ENCODE results near the gene SLC7A8. TPM values are rescaled to one million over a fixed set of nuclear protein-coding genes. Genes with fewer than 3 reads are reported as not detected.
"Not testable (repeated sequence)": the region's sequence is repeated elsewhere in the genome, so short reads cannot be mapped to it uniquely, and the experiment has no call there.

The SLC7A8 gene
- total and polyA plus RNA-seq, 4 donors, result 2.6 to 9.8 (median 5.4) TPM

DNA sequence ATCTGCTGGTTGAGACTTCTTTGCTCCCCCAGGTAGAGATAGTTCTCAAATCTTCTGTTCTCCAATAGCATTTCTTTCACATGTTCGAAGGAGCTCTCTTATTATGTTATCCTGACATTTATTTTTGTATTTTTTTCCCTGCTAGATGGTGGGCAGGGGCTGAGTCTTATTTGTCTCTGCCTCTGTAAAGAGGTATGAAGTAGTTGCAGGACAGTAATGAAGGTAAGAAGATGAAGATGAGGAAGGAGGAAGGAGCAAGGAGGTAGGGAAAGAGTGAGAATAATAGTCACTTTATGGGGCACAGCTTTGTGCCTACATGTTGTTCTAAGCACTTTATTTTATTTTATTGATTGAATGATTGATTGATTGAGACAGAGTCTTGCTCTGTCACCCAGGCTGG lies 73.7 kb downstream of the SLC7A8 start:
- Histone ChIP-seq H3K4me3 (ENCODE audit: low read depth in 1 of 3, low read length in 3 of 3) (no peak overlapping the region), H3K36me3 (ENCODE audit: control insufficient read depth in 4 of 4, insufficient read depth in 3 of 4, low read depth in 1 of 4, low read length in 3 of 4) (no peaks in the 10 kb centered on the region), H3K27ac (ENCODE audit: low read depth in 1 of 2, low read length in 2 of 2) (no peak overlapping the region), H3K27me3 (ENCODE audit: control insufficient read depth in 4 of 4, insufficient read depth in 4 of 4, low read length in 3 of 4) (no peaks in the 10 kb centered on the region), H3K9ac (ENCODE audit: low read depth in 1 of 2, low read length in 2 of 2) (no peak overlapping the region), H3K9me3 (ENCODE audit: control insufficient read depth in 4 of 4, low read length in 3 of 4) (no peaks in the 10 kb centered on the region), H3K4me1 (ENCODE audit: control insufficient read depth in 4 of 4, insufficient read depth in 4 of 4, low read length in 3 of 4) (no peaks in the 10 kb centered on the region)
- 83% methylated on average over 1 of the region's 1 CpG for WGBS
- TF ChIP-seq TAF1 (conservative IDR thresholded peaks at IDR 0.05), result no peak
- TF ChIP-seq NR2F2 (IDR thresholded peaks at IDR 0.05), result no peak
- TF ChIP-seq, protein P1, sequence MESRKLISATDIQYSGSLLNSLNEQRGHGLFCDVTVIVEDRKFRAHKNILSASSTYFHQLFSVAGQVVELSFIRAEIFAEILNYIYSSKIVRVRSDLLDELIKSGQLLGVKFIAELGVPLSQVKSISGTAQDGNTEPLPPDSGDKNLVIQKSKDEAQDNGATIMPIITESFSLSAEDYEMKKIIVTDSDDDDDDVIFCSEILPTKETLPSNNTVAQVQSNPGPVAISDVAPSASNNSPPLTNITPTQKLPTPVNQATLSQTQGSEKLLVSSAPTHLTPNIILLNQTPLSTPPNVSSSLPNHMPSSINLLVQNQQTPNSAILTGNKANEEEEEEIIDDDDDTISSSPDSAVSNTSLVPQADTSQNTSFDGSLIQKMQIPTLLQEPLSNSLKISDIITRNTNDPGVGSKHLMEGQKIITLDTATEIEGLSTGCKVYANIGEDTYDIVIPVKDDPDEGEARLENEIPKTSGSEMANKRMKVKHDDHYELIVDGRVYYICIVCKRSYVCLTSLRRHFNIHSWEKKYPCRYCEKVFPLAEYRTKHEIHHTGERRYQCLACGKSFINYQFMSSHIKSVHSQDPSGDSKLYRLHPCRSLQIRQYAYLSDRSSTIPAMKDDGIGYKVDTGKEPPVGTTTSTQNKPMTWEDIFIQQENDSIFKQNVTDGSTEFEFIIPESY (IDR thresholded peaks at IDR 0.05), result no peak
- no peak for TF ChIP-seq FOXA2 (IDR thresholded peaks at IDR 0.05)
- no peak for TF ChIP-seq RAD21 (IDR thresholded peaks at IDR 0.05)
- TF ChIP-seq FOXA1 (IDR thresholded peaks at IDR 0.05), result no peak
- no peak for TF ChIP-seq HNF4G (IDR thresholded peaks at IDR 0.05)
- TF ChIP-seq, protein P2, sequence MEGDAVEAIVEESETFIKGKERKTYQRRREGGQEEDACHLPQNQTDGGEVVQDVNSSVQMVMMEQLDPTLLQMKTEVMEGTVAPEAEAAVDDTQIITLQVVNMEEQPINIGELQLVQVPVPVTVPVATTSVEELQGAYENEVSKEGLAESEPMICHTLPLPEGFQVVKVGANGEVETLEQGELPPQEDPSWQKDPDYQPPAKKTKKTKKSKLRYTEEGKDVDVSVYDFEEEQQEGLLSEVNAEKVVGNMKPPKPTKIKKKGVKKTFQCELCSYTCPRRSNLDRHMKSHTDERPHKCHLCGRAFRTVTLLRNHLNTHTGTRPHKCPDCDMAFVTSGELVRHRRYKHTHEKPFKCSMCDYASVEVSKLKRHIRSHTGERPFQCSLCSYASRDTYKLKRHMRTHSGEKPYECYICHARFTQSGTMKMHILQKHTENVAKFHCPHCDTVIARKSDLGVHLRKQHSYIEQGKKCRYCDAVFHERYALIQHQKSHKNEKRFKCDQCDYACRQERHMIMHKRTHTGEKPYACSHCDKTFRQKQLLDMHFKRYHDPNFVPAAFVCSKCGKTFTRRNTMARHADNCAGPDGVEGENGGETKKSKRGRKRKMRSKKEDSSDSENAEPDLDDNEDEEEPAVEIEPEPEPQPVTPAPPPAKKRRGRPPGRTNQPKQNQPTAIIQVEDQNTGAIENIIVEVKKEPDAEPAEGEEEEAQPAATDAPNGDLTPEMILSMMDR (IDR thresholded peaks at IDR 0.05; ENCODE audit: low read depth, low read length, missing input control), result no peak
- no peak for TF ChIP-seq YY1 (IDR thresholded peaks at IDR 0.05)
- TF ChIP-seq GABPA (IDR thresholded peaks at IDR 0.05 in 1 of 2, conservative IDR thresholded peaks at IDR 0.05 in 1 of 2), result no peak
- TF ChIP-seq EGR1 (IDR thresholded peaks at IDR 0.05; ENCODE audit: low read depth in 2 of 2), result no peak
- no peak for TF ChIP-seq RXRA (IDR thresholded peaks at IDR 0.05)
- TF ChIP-seq, protein P3, sequence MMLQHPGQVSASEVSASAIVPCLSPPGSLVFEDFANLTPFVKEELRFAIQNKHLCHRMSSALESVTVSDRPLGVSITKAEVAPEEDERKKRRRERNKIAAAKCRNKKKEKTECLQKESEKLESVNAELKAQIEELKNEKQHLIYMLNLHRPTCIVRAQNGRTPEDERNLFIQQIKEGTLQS (IDR thresholded peaks at IDR 0.05), result no peak
- no peak for TF ChIP-seq JUND (IDR thresholded peaks at IDR 0.05)
- TF ChIP-seq SP1 (IDR thresholded peaks at IDR 0.05), result no peak
- no peak for DNase-seq (ENCODE audit: low spot score)

DNA sequence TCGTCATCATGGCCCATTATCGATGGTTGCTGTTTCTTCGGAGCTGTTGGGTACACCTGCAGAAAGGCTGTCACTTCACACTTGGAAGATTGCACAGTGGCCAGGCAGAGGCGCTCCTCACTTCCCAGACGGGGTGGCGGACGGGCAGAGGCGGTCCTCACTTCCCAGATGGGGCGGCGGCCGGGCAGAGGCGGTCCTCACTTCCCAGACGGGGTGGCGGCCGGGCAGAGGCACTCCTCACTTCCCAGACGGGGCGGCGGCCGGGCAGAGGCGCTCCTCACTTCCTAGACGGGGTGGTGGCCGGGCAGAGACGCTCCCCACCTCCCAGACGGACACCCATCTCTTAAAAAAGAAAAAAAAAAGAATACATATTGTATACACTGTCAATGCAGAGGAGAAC lies 75.3 kb downstream of the SLC7A8 start:
- not testable (repeated sequence) for H3K9me3 ChIP-seq (ENCODE audit: control insufficient read depth in 4 of 4, low read length in 3 of 4); DNase-seq (ENCODE audit: low spot score); H3K27me3 ChIP-seq (ENCODE audit: control insufficient read depth in 4 of 4, insufficient read depth in 4 of 4, low read length in 3 of 4); H3K9ac ChIP-seq (ENCODE audit: low read depth in 1 of 2, low read length in 2 of 2); H3K36me3 ChIP-seq (ENCODE audit: control insufficient read depth in 4 of 4, insufficient read depth in 3 of 4, low read depth in 1 of 4, low read length in 3 of 4); H3K4me3 ChIP-seq (ENCODE audit: low read depth in 1 of 3, low read length in 3 of 3); H3K27ac ChIP-seq (ENCODE audit: low read depth in 1 of 2, low read length in 2 of 2); H3K4me1 ChIP-seq (ENCODE audit: control insufficient read depth in 4 of 4, insufficient read depth in 4 of 4, low read length in 3 of 4)
- WGBS, result 95% methylated on average over 24 of the region's 24 CpGs

DNA sequence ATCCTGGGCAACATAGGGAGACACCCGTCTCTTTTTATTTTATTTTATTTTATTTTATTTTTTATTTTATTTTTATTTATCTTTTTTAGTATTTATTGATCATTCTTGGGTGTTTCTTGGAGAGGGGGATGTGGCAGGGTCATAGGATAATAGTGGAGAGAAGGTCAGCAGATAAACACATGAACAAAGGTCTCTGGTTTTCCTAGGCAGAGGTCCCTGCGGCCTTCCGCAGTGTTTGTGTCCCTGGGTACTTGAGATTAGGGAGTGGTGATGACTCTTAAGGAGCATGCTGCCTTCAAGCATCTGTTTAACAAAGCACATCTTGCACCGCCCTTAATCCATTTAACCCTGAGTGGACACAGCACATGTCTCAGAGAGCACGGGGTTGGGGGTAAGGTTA lies 75.8 kb downstream of the SLC7A8 start:
- DNase-seq (ENCODE audit: low spot score); H3K9me3 ChIP-seq (ENCODE audit: control insufficient read depth in 4 of 4, low read length in 3 of 4); H3K4me1 ChIP-seq (ENCODE audit: control insufficient read depth in 4 of 4, insufficient read depth in 4 of 4, low read length in 3 of 4); H3K27ac ChIP-seq (ENCODE audit: low read depth in 1 of 2, low read length in 2 of 2); H3K27me3 ChIP-seq (ENCODE audit: control insufficient read depth in 4 of 4, insufficient read depth in 4 of 4, low read length in 3 of 4); H3K9ac ChIP-seq (ENCODE audit: low read depth in 1 of 2, low read length in 2 of 2); H3K4me3 ChIP-seq (ENCODE audit: low read depth in 1 of 3, low read length in 3 of 3); H3K36me3 ChIP-seq (ENCODE audit: control insufficient read depth in 4 of 4, insufficient read depth in 3 of 4, low read depth in 1 of 4, low read length in 3 of 4): not testable (repeated sequence)
- 93% methylated on average over 3 of the region's 5 CpGs for WGBS

Measured in liver (tissue), 9 donors.